ENCODE data around the gene ZNF350.
"Not testable (repeated sequence)": the region's sequence is repeated elsewhere in the genome, so short reads cannot be mapped to it uniquely, and the experiment has no call there.

Gene ZNF350

DNA sequence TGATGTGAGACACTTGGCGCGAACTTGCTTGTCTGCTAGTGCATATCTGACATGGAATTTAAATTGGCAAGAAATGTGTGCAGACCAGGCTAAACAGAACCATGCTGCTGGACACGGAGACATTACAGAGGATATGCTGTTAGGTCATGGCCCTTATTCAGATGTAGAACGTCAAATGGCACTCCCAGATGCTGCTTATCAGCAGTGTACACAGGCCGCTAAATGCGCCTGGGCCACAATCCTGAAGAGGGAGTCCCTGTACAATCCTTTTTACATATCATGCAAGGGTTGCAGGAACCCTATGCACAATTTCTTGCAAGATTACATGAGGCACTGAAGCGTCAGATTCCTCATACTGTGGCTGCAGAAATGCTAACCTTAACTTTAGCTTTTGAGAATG is 9.3 kb downstream of the ZNF350 start:
- H3K79me2 ChIP-seq (ENCODE audit: control insufficient read depth, low read length): peaks cover 3% of the 10 kb centered on the region; the same call in 1 of the 2 replicates

DNA sequence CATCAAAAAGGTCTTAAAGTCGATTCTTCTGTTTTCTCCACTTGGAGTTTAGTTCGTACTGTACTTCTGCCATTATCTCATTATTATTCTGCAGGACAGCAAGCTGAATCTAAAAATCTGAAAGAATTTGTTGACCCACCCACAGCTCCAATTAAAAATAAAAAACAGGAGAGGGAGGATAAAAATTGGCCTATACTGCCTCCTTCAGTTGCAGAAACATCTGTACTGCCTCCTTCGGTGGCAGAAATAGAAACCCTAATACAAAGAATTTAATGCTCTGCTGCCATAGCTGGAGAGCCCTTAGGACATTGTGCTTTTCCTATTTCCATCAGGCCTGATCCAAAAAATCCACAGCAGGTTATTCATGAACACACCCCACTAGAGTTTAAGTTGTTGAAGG is 9.8 kb downstream of the ZNF350 start:
- no peak overlapping the region for H3K4me2 ChIP-seq (ENCODE audit: low read length)
- H3K9me2 ChIP-seq (replicated peaks; ENCODE audit: control insufficient read depth, low read length): no peaks in the 10 kb centered on the region
- no peaks in the 10 kb centered on the region for H4K20me1 ChIP-seq (ENCODE audit: control insufficient read depth, insufficient read depth, low read depth, low read length)
- H3K27ac ChIP-seq (ENCODE audit: low read depth, low read length): no peak overlapping the region
- H3K4me1 ChIP-seq (ENCODE audit: control insufficient read depth, low read length): no peaks in the 10 kb centered on the region
- H3K79me2 ChIP-seq (ENCODE audit: control insufficient read depth, low read length): peaks cover 3% of the 10 kb centered on the region; the same call in 1 of the 2 replicates
- peaks cover 47% of the 10 kb centered on the region for H3K9me3 ChIP-seq (ENCODE audit: control insufficient read depth, insufficient read depth, low read length)
- no peak overlapping the region for H3K4me3 ChIP-seq (ENCODE audit: low read length)
- H3K36me3 ChIP-seq (ENCODE audit: control insufficient read depth, low read length): peaks cover 9% of the 10 kb centered on the region
- no peaks in the 10 kb centered on the region for H3F3A ChIP-seq (ENCODE audit: control insufficient read depth, insufficient read depth)
- no peaks in the 10 kb centered on the region for H3K27me3 ChIP-seq (ENCODE audit: control insufficient read depth, low read length)
- no peak for TF ChIP-seq EZH2phosphoT487 (IDR thresholded peaks at IDR 0.05; ENCODE audit: borderline replicate concordance, low read length)
- TF ChIP-seq, protein P1, sequence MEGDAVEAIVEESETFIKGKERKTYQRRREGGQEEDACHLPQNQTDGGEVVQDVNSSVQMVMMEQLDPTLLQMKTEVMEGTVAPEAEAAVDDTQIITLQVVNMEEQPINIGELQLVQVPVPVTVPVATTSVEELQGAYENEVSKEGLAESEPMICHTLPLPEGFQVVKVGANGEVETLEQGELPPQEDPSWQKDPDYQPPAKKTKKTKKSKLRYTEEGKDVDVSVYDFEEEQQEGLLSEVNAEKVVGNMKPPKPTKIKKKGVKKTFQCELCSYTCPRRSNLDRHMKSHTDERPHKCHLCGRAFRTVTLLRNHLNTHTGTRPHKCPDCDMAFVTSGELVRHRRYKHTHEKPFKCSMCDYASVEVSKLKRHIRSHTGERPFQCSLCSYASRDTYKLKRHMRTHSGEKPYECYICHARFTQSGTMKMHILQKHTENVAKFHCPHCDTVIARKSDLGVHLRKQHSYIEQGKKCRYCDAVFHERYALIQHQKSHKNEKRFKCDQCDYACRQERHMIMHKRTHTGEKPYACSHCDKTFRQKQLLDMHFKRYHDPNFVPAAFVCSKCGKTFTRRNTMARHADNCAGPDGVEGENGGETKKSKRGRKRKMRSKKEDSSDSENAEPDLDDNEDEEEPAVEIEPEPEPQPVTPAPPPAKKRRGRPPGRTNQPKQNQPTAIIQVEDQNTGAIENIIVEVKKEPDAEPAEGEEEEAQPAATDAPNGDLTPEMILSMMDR (IDR thresholded peaks at IDR 0.05; ENCODE audit: low read depth, low read length, poor library complexity, severe bottlenecking): no peak

More for the DNA sequence above, 9.3 kb downstream of the ZNF350 start:
- Histone ChIP-seq H3K36me3 (ENCODE audit: control insufficient read depth, low read length) (peaks cover 9% of the 10 kb centered on the region), H3K9me3 (ENCODE audit: control insufficient read depth, insufficient read depth, low read length) (peaks cover 49% of the 10 kb centered on the region), H3K4me2 (ENCODE audit: low read length) (no peak overlapping the region), H3K27me3 (ENCODE audit: control insufficient read depth, low read length) (no peaks in the 10 kb centered on the region), H3F3A (ENCODE audit: control insufficient read depth, insufficient read depth) (no peaks in the 10 kb centered on the region), H3K9me2 (replicated peaks; ENCODE audit: control insufficient read depth, low read length) (no peaks in the 10 kb centered on the region), H3K4me3 (ENCODE audit: low read length) (no peak overlapping the region), H3K4me1 (ENCODE audit: control insufficient read depth, low read length) (no peaks in the 10 kb centered on the region), H4K20me1 (ENCODE audit: control insufficient read depth, insufficient read depth, low read depth, low read length) (no peaks in the 10 kb centered on the region), H3K27ac (ENCODE audit: low read depth, low read length) (no peak overlapping the region)
- TF ChIP-seq, protein P1 (IDR thresholded peaks at IDR 0.05; ENCODE audit: low read depth, low read length, poor library complexity, severe bottlenecking): no peak
- no peak for TF ChIP-seq EZH2phosphoT487 (IDR thresholded peaks at IDR 0.05; ENCODE audit: borderline replicate concordance, low read length)

DNA sequence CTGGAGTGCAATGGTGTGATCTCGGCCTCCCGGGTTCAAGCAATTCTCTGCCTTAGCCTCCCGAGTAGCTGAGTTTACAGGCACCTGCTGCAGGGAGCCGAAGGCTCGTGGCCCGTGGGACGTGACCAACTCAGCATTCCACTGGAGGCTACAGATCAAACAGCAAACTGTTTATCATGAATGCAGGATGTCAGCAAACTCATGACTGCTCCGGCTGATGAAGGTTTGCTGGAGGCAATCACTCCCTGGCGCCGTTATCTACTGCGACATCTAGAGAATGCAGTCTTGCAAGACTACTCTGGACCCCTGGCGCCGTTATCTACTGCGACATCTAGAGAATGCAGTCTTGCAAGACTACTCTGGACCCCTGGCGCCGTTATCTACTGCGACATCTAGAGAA is 10.9 kb downstream of the ZNF350 start:
- not testable (repeated sequence) for H3K4me2 ChIP-seq (ENCODE audit: low read length); H3K9me2 ChIP-seq (replicated peaks; ENCODE audit: control insufficient read depth, low read length); H3F3A ChIP-seq (ENCODE audit: control insufficient read depth, insufficient read depth); H3K4me3 ChIP-seq (ENCODE audit: low read length); H3K4me1 ChIP-seq (ENCODE audit: control insufficient read depth, low read length); H3K27me3 ChIP-seq (ENCODE audit: control insufficient read depth, low read length); H4K20me1 ChIP-seq (ENCODE audit: control insufficient read depth, insufficient read depth, low read depth, low read length); H3K79me2 ChIP-seq (ENCODE audit: control insufficient read depth, low read length); H3K27ac ChIP-seq (ENCODE audit: low read depth, low read length)
- Histone ChIP-seq H3K9me3 (ENCODE audit: control insufficient read depth, insufficient read depth, low read length) (peaks cover 54% of the 10 kb centered on the region), H3K36me3 (ENCODE audit: control insufficient read depth, low read length) (peaks cover 14% of the 10 kb centered on the region)

DNA sequence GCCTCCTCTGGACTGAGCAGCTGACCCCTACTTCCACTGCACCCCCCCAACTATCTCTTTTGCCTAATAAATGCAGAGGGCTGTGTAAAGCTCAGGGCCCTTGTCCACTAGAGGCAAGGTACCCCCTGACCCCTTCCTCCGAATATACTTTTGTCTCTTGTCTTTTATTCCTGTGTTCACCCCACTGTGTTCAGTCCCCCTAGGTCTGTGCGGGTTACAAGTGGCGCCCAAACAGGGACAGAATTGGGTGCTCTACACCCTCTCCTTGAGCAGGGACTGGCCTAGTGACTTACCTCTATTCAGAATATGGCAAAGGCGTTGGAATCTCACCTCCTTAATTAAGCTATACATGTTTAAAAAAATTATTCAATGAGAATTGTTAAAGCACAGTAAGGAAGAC is 15.0 kb downstream of the ZNF350 start:
- Histone ChIP-seq H3K4me3 (ENCODE audit: low read length) (no peak overlapping the region), H4K20me1 (ENCODE audit: control insufficient read depth, insufficient read depth, low read depth, low read length) (no peaks in the 10 kb centered on the region), H3K27me3 (ENCODE audit: control insufficient read depth, low read length) (no peaks in the 10 kb centered on the region), H3K36me3 (ENCODE audit: control insufficient read depth, low read length) (peaks cover 25% of the 10 kb centered on the region), H3K27ac (ENCODE audit: low read depth, low read length) (no peak overlapping the region), H3K9me2 (replicated peaks; ENCODE audit: control insufficient read depth, low read length) (no peaks in the 10 kb centered on the region), H3K9me3 (ENCODE audit: control insufficient read depth, insufficient read depth, low read length) (peaks cover 38% of the 10 kb centered on the region), H3K4me1 (ENCODE audit: control insufficient read depth, low read length) (no peaks in the 10 kb centered on the region), H3K79me2 (ENCODE audit: control insufficient read depth, low read length) (no peaks in the 10 kb centered on the region), H3F3A (ENCODE audit: control insufficient read depth, insufficient read depth) (no peaks in the 10 kb centered on the region), H3K4me2 (ENCODE audit: low read length) (no peak overlapping the region)
- TF ChIP-seq EZH2phosphoT487 (IDR thresholded peaks at IDR 0.05; ENCODE audit: borderline replicate concordance, low read length): no peak
- TF ChIP-seq, protein P1 (IDR thresholded peaks at IDR 0.05; ENCODE audit: low read depth, low read length, poor library complexity, severe bottlenecking): no peak
